Measurements from ENCODE around the gene GNG13. TPM values are rescaled to one million over a fixed set of nuclear protein-coding genes. Genes with fewer than 3 reads are reported as not detected.

GNG13 gene
- total and polyA plus RNA-seq, 9 of the 15 experiments (the other 6 are each of a cell fraction or from before 2014, with no cell fraction given): not detected

- ATAC-seq (no peak), DNase-seq (ENCODE audit: extremely low read depth in 1 of 4, low spot score in 3 of 4) (peak in 1 of 4 experiments; percentile 11), FAIRE-seq (no peak)
- CTCF ChIA-PET (ENCODE audit: low intra/inter-chr PET ratio): no interaction called here
- Histone ChIP-seq H3K79me2 (ENCODE audit: control insufficient read depth, insufficient read depth, low read length) (peaks cover 6% of the 10 kb centered on the region; the same call in 2 of the 3 replicates), H3K27ac (ENCODE audit: extremely low read depth, low read depth, low read length) (no peak overlapping the region), H3K4me3 (no peak overlapping the region), H3K9ac (ENCODE audit: insufficient read depth in 1 of 2, low read depth in 2 of 2, low read length in 2 of 2) (peak overlapping the region in 1 of 2 experiments; percentile 69; a peak in 2 of 4 replicates), H3K4me1 (replicated peaks in 1 of 2; ENCODE audit: control insufficient read depth in 2 of 2, insufficient read depth in 2 of 2, low read length in 2 of 2) (peaks cover 0 to 87% of the 10 kb centered on the region in 2 experiments; a peak in 2 of 5 replicates), H3K27me3 (ENCODE audit: control insufficient read depth in 2 of 2, insufficient read depth in 2 of 2, low read length in 2 of 2) (no peaks in the 10 kb centered on the region), H2AFZ (ENCODE audit: low read depth, low read length) (no peak overlapping the region), H4K20me1 (replicated peaks; ENCODE audit: control insufficient read depth, insufficient read depth, low read length) (peaks cover 11% of the 10 kb centered on the region), H3K9me3 (replicated peaks; ENCODE audit: control insufficient read depth, insufficient read depth, low read depth, low read length) (no peaks in the 10 kb centered on the region), H3K4me2 (ENCODE audit: insufficient read depth, low read length) (no peak overlapping the region), H3K9me1 (ENCODE audit: control insufficient read depth, insufficient read depth, low read length) (no peaks in the 10 kb centered on the region), H3K36me3 (ENCODE audit: control insufficient read depth, insufficient read depth, low read length) (no peaks in the 10 kb centered on the region; the same call in 2 of the 3 replicates)
- in situ Hi-C loops (cut with MboI) (no loop called here), intact Hi-C loops (cut with micrococcal nuclease) (no loop called here)
- no peak for TF ChIP-seq ZNF785 (CRISPR knock-in tag; IDR thresholded peaks at IDR 0.05)
- no peak for TF ChIP-seq ZNF347 (CRISPR knock-in tag; IDR thresholded peaks at IDR 0.05; ENCODE audit: low read depth)
- no peak for TF ChIP-seq KLF10 (CRISPR knock-in tag; IDR thresholded peaks at IDR 0.05)
- no peak for TF ChIP-seq THRAP3 (IDR thresholded peaks at IDR 0.05; ENCODE audit: borderline replicate concordance)
- no peak for TF ChIP-seq HNRNPK (IDR thresholded peaks at IDR 0.05; ENCODE audit: low read depth, low read length, poor library complexity, severe bottlenecking)
- TF ChIP-seq ZNF395 (CRISPR knock-in tag; IDR thresholded peaks at IDR 0.05): no peak
- TF ChIP-seq SREBF2 (CRISPR knock-in tag; IDR thresholded peaks at IDR 0.05): no peak
- no peak for TF ChIP-seq MCM5 (IDR thresholded peaks at IDR 0.05; ENCODE audit: low read depth)
- no peak for TF ChIP-seq NR4A1 (CRISPR knock-in tag; IDR thresholded peaks at IDR 0.05)
- TF ChIP-seq NR4A1 (tag; IDR thresholded peaks at IDR 0.05): no peak
- peak; percentile 14 for TF ChIP-seq HMGN3 (IDR thresholded peaks at IDR 0.05; ENCODE audit: borderline replicate concordance, extremely low read depth, insufficient read length, low read depth, low read length)
- TF ChIP-seq MTA3 (IDR thresholded peaks at IDR 0.05; ENCODE audit: borderline replicate concordance): no peak
- TF ChIP-seq POLR2G (IDR thresholded peaks at IDR 0.05; ENCODE audit: low read depth, low read length): peak; percentile 54
- TF ChIP-seq HNRNPUL1 (IDR thresholded peaks at IDR 0.05; ENCODE audit: low read length): peak; percentile 60; the same call in 1 of the 2 replicates
- BruUV-seq (replicated peaks): no TSS peak
- POLR2A ChIA-PET: interaction anchor here (0.6 to 1.0 kb wide), 3 partner anchors 81 to 480 kb away, joined by 3 read pairs; no protein-coding TSS in a partner anchor
- WGBS (ENCODE audit: insufficient coverage, low coverage, missing lambda C conversion rate): 48% methylated on average over 29 of the region's 33 CpGs
Observed at GRCh38 chr16:802914-803753, 2.6 kb upstream of the GNG13 start.

All from K562 (cell line).